ENCODE measurements around the gene SPAG6.
"Not testable (repeated sequence)": the region's sequence is repeated elsewhere in the genome, so short reads cannot be mapped to it uniquely, and the experiment has no call there.

Gene SPAG6

DNA sequence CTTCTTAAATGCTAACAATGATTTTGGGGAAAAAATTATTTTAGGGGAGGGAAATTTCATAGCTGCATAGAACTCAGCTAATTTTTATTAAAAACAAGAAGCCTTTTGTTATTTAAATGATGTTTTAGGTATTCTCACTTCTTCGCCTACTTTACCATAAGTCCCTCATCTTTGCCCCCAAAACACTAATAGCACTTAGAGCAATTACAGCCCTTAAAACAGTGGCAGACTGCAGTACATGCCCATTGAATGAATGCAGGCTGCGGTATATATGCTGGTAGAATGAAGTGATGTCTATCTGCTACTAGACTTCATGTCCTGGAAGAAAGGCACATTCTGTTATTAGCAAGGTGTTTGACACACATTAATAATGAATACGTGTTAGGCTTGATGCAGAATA is 2.9 kb upstream of the SPAG6 start:
- no peaks in the 10 kb centered on the region for H3K4me1 ChIP-seq (ENCODE audit: insufficient read depth, low read length)
- H3K9me3 ChIP-seq (ENCODE audit: control insufficient read depth, insufficient read depth, low read length): no peaks in the 10 kb centered on the region
- H3K9ac ChIP-seq (ENCODE audit: low read depth, low read length): no peak overlapping the region
- no peaks in the 10 kb centered on the region for H3K36me3 ChIP-seq (ENCODE audit: insufficient read depth, low read length)

GRCh38 chr10:22343731-22344130 is 1.6 kb upstream of the SPAG6 start:
- Histone ChIP-seq H3K9me3 (ENCODE audit: control insufficient read depth, insufficient read depth, low read length) (no peaks in the 10 kb centered on the region), H3K9ac (ENCODE audit: low read depth, low read length) (no peak overlapping the region), H3K36me3 (ENCODE audit: insufficient read depth, low read length) (no peaks in the 10 kb centered on the region), H3K4me1 (ENCODE audit: insufficient read depth, low read length) (no peaks in the 10 kb centered on the region)

- H3K9me3 ChIP-seq (ENCODE audit: control insufficient read depth, insufficient read depth, low read length): no peaks in the 10 kb centered on the region
- no peaks in the 10 kb centered on the region for H3K4me1 ChIP-seq (ENCODE audit: insufficient read depth, low read length)
- no peaks in the 10 kb centered on the region for H3K36me3 ChIP-seq (ENCODE audit: insufficient read depth, low read length)
- H3K9ac ChIP-seq (ENCODE audit: low read depth, low read length): no peak overlapping the region
These were observed 1.0 kb upstream of the SPAG6 start for GRCh38 chr10:22344249-22344648.

GRCh38 chr10:22344781-22345300 is 455 bp upstream of the SPAG6 start:
- Histone ChIP-seq H3K9ac (ENCODE audit: low read depth, low read length) (peak overlapping the region; percentile 76; the same call in 1 of the 2 replicates), H3K36me3 (ENCODE audit: insufficient read depth, low read length) (no peaks in the 10 kb centered on the region), H3K9me3 (ENCODE audit: control insufficient read depth, insufficient read depth, low read length) (no peaks in the 10 kb centered on the region)

DNA sequence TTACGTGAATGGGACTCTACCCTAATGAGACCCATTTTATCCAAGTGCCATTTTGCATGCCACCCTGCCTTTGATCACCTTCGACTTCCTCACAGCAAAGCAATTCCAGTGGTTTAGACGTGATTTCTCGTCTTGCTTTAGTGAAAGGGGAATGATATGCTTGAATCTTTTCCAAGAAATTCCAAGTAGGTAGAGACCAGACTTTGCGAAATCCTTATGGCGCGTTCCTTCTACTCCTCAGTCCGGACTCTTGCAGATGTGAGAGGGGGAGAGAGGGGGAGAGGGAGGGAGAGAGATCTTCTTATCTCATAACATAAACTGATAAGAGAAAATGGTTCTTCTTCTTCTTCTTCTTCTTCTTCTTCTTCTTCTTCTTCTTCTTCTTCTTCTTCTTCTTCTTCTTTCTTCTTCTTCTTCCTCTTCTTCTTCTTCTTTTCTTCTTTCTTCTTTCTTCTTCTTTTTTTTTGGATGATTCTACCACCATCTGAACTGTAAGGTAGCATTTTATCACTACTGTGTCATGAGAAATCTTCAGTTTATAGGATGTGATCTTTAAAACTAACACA is 883 bp downstream of the SPAG6 start:
- no peaks in the 10 kb centered on the region for H3K4me1 ChIP-seq (ENCODE audit: insufficient read depth, low read length)
- no peaks in the 10 kb centered on the region for H3K36me3 ChIP-seq (ENCODE audit: insufficient read depth, low read length)

More at GRCh38 chr10:22344781-22345300, 455 bp upstream of the SPAG6 start:
- no peaks in the 10 kb centered on the region for H3K4me1 ChIP-seq (ENCODE audit: insufficient read depth, low read length)

GRCh38 chr10:22349755-22350154 is 4.5 kb downstream of the SPAG6 start:
- no peak overlapping the region for H3K9ac ChIP-seq (ENCODE audit: low read depth, low read length)
- no peaks in the 10 kb centered on the region for H3K4me1 ChIP-seq (ENCODE audit: insufficient read depth, low read length)
- H3K36me3 ChIP-seq (ENCODE audit: insufficient read depth, low read length): no peaks in the 10 kb centered on the region
- no peaks in the 10 kb centered on the region for H3K9me3 ChIP-seq (ENCODE audit: control insufficient read depth, insufficient read depth, low read length)

More for the DNA sequence above, 883 bp downstream of the SPAG6 start:
- H3K9ac ChIP-seq (ENCODE audit: low read depth, low read length): peak overlapping the region; percentile 76; the same call in 1 of the 2 replicates
- no peaks in the 10 kb centered on the region for H3K9me3 ChIP-seq (ENCODE audit: control insufficient read depth, insufficient read depth, low read length)

DNA sequence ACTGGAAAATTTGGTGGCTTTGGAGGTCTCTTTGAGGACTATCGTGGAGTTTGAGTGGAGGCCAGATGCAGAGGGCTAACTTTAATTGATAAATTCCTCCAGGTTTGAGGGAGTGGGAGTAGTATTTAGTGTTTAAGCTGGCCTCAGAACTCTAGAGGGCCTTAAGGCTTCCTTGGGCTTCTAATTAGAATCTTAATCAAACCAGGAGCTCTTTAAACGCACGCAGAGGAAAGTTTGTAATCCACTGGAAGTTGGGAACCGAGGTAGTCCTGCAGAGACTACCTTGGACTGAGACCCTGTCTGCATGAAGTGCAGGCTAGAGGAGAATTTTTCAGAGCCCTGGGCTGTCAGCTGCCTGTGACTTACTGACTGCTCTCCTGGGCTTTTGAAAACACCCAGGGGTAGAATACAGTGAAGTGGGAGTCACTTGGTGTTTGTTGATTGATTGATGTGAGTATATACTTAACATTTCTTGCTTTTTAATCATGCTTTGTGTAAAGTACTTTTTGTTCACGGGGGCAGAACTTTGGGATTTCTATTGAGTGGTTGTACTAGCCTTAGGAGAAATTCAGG is 5.9 kb downstream of the SPAG6 start:
- Histone ChIP-seq H3K4me1 (ENCODE audit: insufficient read depth, low read length) (no peaks in the 10 kb centered on the region), H3K36me3 (ENCODE audit: insufficient read depth, low read length) (no peaks in the 10 kb centered on the region), H3K9ac (ENCODE audit: low read depth, low read length) (no peak overlapping the region), H3K9me3 (ENCODE audit: control insufficient read depth, insufficient read depth, low read length) (no peaks in the 10 kb centered on the region)

DNA sequence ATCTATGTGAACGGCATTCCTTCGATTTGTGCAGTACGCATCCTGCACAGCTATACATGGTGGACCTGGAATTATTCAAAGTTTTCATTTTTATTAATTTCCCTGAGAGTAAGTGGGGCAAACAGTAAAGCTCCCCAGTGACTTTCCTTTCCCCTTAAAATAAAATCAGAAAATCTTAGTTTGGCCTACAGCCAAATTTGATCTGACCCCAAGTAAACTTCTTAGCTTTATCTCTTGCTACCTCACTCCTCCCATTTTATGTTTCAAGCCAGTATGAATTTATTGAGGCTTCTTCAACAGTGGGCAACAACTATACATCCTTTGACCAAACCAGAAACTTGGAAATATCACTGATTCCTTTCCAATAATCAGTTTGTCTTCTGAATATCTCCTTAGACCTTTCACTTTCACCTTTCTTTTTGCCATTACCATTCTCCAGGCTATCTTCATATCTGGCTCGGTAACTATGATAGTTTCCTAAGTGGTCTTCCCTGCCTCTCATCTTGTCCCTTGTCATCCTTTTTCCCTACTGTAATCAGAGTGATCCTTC is 11.1 kb downstream of the SPAG6 start:
- H3K9ac ChIP-seq (ENCODE audit: low read depth, low read length): no peak overlapping the region
- no peaks in the 10 kb centered on the region for H3K9me3 ChIP-seq (ENCODE audit: control insufficient read depth, insufficient read depth, low read length)
- no peaks in the 10 kb centered on the region for H3K36me3 ChIP-seq (ENCODE audit: insufficient read depth, low read length)
- H3K4me1 ChIP-seq (ENCODE audit: insufficient read depth, low read length): no peaks in the 10 kb centered on the region

- H3K9ac ChIP-seq (ENCODE audit: low read depth, low read length); H3K9me3 ChIP-seq (ENCODE audit: control insufficient read depth, insufficient read depth, low read length); H3K4me1 ChIP-seq (ENCODE audit: insufficient read depth, low read length); H3K36me3 ChIP-seq (ENCODE audit: insufficient read depth, low read length): not testable (repeated sequence)
These were observed 12.5 kb downstream of the SPAG6 start for GRCh38 chr10:22357770-22358169.

GRCh38 chr10:22363305-22363704 is 18.0 kb downstream of the SPAG6 start:
- Histone ChIP-seq H3K9ac (ENCODE audit: low read depth, low read length) (no peak overlapping the region), H3K4me1 (ENCODE audit: insufficient read depth, low read length) (no peaks in the 10 kb centered on the region)

GRCh38 chr10:22364407-22365140 is 19.3 kb downstream of the SPAG6 start:
- H3K9ac ChIP-seq (ENCODE audit: low read depth, low read length): no peak overlapping the region
- H3K9me3 ChIP-seq (ENCODE audit: control insufficient read depth, insufficient read depth, low read length): no peaks in the 10 kb centered on the region
- H3K36me3 ChIP-seq (ENCODE audit: insufficient read depth, low read length): no peaks in the 10 kb centered on the region; the same call in 1 of the 2 replicates
- H3K4me1 ChIP-seq (ENCODE audit: insufficient read depth, low read length): no peaks in the 10 kb centered on the region

More at GRCh38 chr10:22363305-22363704, 18.0 kb downstream of the SPAG6 start:
- Histone ChIP-seq H3K36me3 (ENCODE audit: insufficient read depth, low read length) (no peaks in the 10 kb centered on the region; the same call in 1 of the 2 replicates), H3K9me3 (ENCODE audit: control insufficient read depth, insufficient read depth, low read length) (no peaks in the 10 kb centered on the region)

GRCh38 chr10:22365233-22365632 is 19.9 kb downstream of the SPAG6 start:
- H3K9ac ChIP-seq (ENCODE audit: low read depth, low read length): no peak overlapping the region
- no peaks in the 10 kb centered on the region for H3K9me3 ChIP-seq (ENCODE audit: control insufficient read depth, insufficient read depth, low read length)
- no peaks in the 10 kb centered on the region for H3K4me1 ChIP-seq (ENCODE audit: insufficient read depth, low read length)
- no peaks in the 10 kb centered on the region; the same call in 1 of the 2 replicates for H3K36me3 ChIP-seq (ENCODE audit: insufficient read depth, low read length)

DNA sequence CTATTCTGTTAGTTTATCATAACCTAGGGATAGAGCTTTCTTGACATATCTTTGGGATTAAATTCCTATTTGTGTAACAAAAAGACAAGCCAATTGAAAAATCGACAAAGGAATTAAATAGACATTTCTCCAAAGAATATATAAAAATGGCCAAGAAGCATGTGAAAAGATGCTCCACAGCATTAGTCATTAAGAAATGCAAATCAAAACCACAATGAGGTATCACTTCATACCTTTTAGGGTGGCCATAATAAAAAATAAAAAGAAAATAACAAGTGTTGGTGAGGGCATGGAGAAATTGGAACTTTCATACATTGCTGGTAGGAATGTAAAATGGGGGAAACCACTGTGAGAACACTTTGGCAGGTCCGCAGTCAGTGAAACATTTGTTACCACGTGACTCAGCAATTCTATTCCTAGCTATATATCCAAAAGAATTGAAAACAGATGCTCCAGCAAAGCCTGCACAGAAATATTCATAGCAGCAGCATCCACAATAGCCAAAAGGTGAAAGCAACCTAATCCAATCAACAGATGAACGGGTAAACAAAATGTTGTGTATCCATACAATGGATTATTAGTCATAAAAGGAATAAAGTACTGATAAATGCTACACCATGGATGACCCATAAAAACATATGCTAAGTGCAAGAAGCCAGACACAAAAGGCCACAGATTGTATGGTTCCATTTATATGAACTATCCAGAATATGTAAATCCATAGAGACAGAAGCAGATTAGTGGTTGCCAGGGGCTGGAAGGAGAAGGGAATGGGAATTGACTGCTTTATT is 20.5 kb downstream of the SPAG6 start:
- no peaks in the 10 kb centered on the region for H3K9me3 ChIP-seq (ENCODE audit: control insufficient read depth, insufficient read depth, low read length)
- no peaks in the 10 kb centered on the region for H3K4me1 ChIP-seq (ENCODE audit: insufficient read depth, low read length)
- H3K9ac ChIP-seq (ENCODE audit: low read depth, low read length): no peak overlapping the region
- no peaks in the 10 kb centered on the region; the same call in 1 of the 2 replicates for H3K36me3 ChIP-seq (ENCODE audit: insufficient read depth, low read length)

GRCh38 chr10:22366435-22366703 is 21.1 kb downstream of the SPAG6 start:
- Histone ChIP-seq H3K4me1 (ENCODE audit: insufficient read depth, low read length) (no peaks in the 10 kb centered on the region), H3K9me3 (ENCODE audit: control insufficient read depth, insufficient read depth, low read length) (no peaks in the 10 kb centered on the region), H3K9ac (ENCODE audit: low read depth, low read length) (no peak overlapping the region), H3K36me3 (ENCODE audit: insufficient read depth, low read length) (no peaks in the 10 kb centered on the region; the same call in 1 of the 2 replicates)

Data from ES-I3 (cell line).